ENCODE measurements around the gene PSMB2. TPM values are rescaled to one million over a fixed set of nuclear protein-coding genes. Genes with fewer than 3 reads are reported as not detected.

PSMB2 gene
- total RNA-seq, 1 donor from 2014 or later: 69.9 TPM

DNA sequence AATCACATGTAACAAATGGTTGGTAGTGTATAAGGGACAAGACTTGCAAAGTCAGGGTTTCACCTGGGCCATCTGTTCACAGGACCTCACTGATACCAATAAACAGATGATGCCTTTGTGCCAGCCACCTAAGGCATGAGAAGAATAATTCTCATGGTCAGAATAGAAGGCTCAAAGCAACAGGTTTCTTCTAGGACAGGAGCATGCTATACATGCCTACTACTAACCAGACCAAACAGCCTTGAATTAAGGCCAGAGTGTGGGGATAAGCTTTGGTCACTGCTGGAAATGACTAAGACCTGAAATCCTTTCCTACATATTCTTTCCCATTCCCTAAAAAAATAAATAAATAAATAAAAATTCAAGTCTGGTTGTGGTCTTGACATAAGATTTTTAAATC, 17.5 kb downstream of the PSMB2 start:
- Mint-ChIP-seq H3K4me1 (ENCODE audit: unreplicated experiment) (peaks cover 14% of the 10 kb centered on the region), H3K4me3 (ENCODE audit: unreplicated experiment) (no peak overlapping the region), H3K9me3 (ENCODE audit: unreplicated experiment) (no peaks in the 10 kb centered on the region), H3K36me3 (ENCODE audit: low read depth, unreplicated experiment) (peaks cover 4% of the 10 kb centered on the region), H3K27ac (ENCODE audit: unreplicated experiment) (no peak overlapping the region), H3K27me3 (ENCODE audit: unreplicated experiment) (no peaks in the 10 kb centered on the region)
- DNase-seq (ENCODE audit: low spot score): no peak
- TF ChIP-seq, protein P1, sequence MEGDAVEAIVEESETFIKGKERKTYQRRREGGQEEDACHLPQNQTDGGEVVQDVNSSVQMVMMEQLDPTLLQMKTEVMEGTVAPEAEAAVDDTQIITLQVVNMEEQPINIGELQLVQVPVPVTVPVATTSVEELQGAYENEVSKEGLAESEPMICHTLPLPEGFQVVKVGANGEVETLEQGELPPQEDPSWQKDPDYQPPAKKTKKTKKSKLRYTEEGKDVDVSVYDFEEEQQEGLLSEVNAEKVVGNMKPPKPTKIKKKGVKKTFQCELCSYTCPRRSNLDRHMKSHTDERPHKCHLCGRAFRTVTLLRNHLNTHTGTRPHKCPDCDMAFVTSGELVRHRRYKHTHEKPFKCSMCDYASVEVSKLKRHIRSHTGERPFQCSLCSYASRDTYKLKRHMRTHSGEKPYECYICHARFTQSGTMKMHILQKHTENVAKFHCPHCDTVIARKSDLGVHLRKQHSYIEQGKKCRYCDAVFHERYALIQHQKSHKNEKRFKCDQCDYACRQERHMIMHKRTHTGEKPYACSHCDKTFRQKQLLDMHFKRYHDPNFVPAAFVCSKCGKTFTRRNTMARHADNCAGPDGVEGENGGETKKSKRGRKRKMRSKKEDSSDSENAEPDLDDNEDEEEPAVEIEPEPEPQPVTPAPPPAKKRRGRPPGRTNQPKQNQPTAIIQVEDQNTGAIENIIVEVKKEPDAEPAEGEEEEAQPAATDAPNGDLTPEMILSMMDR (IDR thresholded peaks at IDR 0.05; ENCODE audit: unreplicated experiment): no peak

DNA sequence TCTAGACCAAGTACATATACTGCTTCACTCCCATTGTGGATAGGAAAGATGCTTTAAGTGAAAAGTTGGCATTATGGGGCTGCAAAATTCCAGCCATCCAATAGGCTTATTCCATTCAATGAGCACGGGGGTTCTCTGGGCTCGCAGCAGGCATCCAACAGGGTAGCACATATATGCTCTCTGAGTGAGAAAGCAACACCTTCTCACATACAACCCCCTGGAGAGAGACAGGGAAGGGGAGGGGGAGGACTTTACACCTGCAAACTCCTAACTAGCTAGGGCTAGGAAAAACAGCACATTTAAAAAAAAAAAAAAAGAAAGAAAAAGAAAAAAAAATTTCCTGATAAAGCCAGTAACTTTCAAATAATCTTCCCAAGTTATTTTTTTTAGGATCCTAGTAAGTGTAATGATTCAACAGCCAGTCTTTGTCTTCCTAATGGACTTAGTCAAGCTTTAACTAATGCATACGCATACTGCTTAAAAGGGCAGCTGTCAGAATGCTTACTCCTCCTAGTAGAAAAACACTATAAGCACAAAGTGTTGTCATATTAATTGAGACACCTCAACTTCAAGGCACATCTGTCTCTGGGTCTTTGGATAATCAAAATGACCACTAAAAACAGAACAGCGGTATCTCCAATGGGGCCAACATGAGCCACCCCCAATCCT, 18.7 kb downstream of the PSMB2 start:
- TF ChIP-seq, protein P1 (IDR thresholded peaks at IDR 0.05; ENCODE audit: unreplicated experiment): no peak
- peaks cover 11% of the 10 kb centered on the region for H3K36me3 Mint-ChIP-seq (ENCODE audit: low read depth, unreplicated experiment)
- H3K27me3 Mint-ChIP-seq (ENCODE audit: unreplicated experiment): no peaks in the 10 kb centered on the region
- H3K4me3 Mint-ChIP-seq (ENCODE audit: unreplicated experiment): no peak overlapping the region
- H3K4me1 Mint-ChIP-seq (ENCODE audit: unreplicated experiment): peaks cover 14% of the 10 kb centered on the region
- H3K9me3 Mint-ChIP-seq (ENCODE audit: unreplicated experiment): no peaks in the 10 kb centered on the region
- DNase-seq (ENCODE audit: low spot score): no peak
- H3K27ac Mint-ChIP-seq (ENCODE audit: unreplicated experiment): no peak overlapping the region

DNA sequence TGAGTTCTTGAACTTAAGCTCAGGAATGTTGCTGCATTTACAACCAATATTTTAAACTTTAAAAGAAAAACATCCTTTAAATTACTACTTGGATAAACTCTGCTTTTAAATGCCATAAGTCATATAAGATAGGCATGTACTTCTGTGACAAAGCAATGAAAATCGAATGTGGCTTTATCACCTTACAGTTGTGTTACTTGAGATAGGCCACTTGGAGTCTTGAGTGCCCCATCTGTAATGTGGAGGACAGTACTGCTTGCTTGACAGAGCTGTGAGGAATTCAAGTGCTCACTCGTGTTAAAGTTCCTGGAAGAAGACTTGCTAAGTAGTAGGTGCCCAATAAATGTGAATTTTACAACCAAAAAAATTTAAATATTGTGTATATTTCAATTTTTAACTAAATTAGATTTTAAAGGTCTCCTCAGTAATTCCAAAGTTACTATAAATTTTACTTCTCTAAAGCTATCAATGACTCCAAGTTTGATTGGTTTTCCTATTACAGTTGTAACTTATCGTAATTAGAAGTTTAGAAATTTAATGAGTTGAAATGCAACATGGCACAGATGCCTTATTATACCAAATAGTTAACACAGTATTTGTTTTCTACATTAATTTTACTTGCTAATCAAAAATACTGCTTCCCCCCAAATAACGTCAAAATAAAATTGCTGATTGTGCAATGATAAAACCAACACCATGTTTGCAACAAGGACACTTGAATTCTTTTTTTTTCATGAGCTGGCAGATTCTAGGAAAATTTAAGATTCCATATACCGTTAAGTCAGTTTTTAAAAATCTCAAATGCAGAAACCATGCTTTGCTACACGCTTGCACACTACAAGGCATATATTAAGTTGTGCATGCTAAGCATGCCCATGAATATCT, 21.8 kb downstream of the PSMB2 start:
- H3K4me3 Mint-ChIP-seq (ENCODE audit: unreplicated experiment): no peak overlapping the region
- no peak overlapping the region for H3K27ac Mint-ChIP-seq (ENCODE audit: unreplicated experiment)
- TF ChIP-seq, protein P1 (IDR thresholded peaks at IDR 0.05; ENCODE audit: unreplicated experiment): no peak

DNA sequence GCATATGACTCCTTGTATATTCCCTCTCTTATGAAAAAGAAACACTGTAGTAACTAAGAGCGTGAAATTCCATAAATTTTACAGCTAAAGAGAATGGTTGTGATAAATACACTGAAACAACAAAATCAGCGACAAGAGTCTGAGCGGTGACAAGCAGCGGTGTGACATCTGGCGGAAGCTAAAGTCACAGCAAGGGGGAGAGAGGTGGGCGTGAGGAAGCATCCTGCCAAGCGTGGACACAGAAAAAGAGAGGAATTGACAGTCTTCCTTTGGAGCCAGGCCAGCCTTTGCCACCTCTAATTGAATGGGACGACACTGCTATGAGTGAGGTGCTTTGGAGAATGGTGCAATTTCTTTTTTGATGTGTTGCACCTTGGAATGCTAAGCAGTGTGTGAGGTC, 25.9 kb downstream of the PSMB2 start:
- TF ChIP-seq, protein P1 (IDR thresholded peaks at IDR 0.05; ENCODE audit: unreplicated experiment): no peak
- H3K27ac Mint-ChIP-seq (ENCODE audit: unreplicated experiment): no peak overlapping the region
- no peaks in the 10 kb centered on the region for H3K9me3 Mint-ChIP-seq (ENCODE audit: unreplicated experiment)
- no peaks in the 10 kb centered on the region for H3K27me3 Mint-ChIP-seq (ENCODE audit: unreplicated experiment)
- DNase-seq (ENCODE audit: low spot score): no peak
- H3K36me3 Mint-ChIP-seq (ENCODE audit: low read depth, unreplicated experiment): peaks cover 15% of the 10 kb centered on the region
- no peak overlapping the region for H3K4me3 Mint-ChIP-seq (ENCODE audit: unreplicated experiment)
- H3K4me1 Mint-ChIP-seq (ENCODE audit: unreplicated experiment): no peaks in the 10 kb centered on the region

More for the DNA sequence above, 21.8 kb downstream of the PSMB2 start:
- no peaks in the 10 kb centered on the region for H3K27me3 Mint-ChIP-seq (ENCODE audit: unreplicated experiment)
- DNase-seq (ENCODE audit: low spot score): no peak
- peaks cover 7% of the 10 kb centered on the region for H3K36me3 Mint-ChIP-seq (ENCODE audit: low read depth, unreplicated experiment)
- peaks cover 14% of the 10 kb centered on the region for H3K4me1 Mint-ChIP-seq (ENCODE audit: unreplicated experiment)
- H3K9me3 Mint-ChIP-seq (ENCODE audit: unreplicated experiment): no peaks in the 10 kb centered on the region

DNA sequence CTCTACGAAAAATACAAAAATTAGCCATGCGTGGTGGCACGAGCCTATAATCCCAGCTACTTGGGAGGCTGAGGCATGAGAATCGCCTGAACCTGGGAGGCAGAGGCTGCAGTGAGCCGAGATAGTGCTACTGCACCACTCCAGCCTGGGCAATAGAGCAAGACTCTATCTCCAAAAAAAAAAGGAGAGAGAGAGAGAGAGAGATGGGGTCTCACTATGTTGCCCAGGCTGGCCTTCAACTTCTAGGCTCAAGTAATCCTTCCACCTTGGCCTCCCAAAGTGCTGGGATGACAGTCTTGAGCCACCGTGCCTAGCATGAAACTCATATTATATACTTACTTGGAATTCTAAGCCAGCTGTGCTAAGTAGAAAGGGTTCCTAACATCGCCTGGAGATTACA, 29.7 kb downstream of the PSMB2 start:
- Mint-ChIP-seq H3K4me3 (ENCODE audit: unreplicated experiment) (no peak overlapping the region), H3K4me1 (ENCODE audit: unreplicated experiment) (no peaks in the 10 kb centered on the region), H3K36me3 (ENCODE audit: low read depth, unreplicated experiment) (peaks cover 21% of the 10 kb centered on the region), H3K27me3 (ENCODE audit: unreplicated experiment) (no peaks in the 10 kb centered on the region), H3K9me3 (ENCODE audit: unreplicated experiment) (no peaks in the 10 kb centered on the region), H3K27ac (ENCODE audit: unreplicated experiment) (no peak overlapping the region)
- DNase-seq (ENCODE audit: low spot score): no peak
- TF ChIP-seq, protein P1 (IDR thresholded peaks at IDR 0.05; ENCODE audit: unreplicated experiment): no peak

Measured in endothelial cell (in vitro differentiated cells).